CD1c-positive myeloid dendritic cell (primary cell): ENCODE measurements around the gene ANKRD28.
"Not testable (repeated sequence)": the region's sequence is repeated elsewhere in the genome, so short reads cannot be mapped to it uniquely, and the experiment has no call there.

Source experiments
- DNase-seq: peaks from one replicate; pipeline ENCODE4 v3.0.0-alpha.2; 2016; ENCODE audit errors: extremely low spot score

The ANKRD28 gene

GRCh38 chr3:15771444-15771843, 26.3 kb downstream of the ANKRD28 start:
- no peak for DNase-seq

DNA sequence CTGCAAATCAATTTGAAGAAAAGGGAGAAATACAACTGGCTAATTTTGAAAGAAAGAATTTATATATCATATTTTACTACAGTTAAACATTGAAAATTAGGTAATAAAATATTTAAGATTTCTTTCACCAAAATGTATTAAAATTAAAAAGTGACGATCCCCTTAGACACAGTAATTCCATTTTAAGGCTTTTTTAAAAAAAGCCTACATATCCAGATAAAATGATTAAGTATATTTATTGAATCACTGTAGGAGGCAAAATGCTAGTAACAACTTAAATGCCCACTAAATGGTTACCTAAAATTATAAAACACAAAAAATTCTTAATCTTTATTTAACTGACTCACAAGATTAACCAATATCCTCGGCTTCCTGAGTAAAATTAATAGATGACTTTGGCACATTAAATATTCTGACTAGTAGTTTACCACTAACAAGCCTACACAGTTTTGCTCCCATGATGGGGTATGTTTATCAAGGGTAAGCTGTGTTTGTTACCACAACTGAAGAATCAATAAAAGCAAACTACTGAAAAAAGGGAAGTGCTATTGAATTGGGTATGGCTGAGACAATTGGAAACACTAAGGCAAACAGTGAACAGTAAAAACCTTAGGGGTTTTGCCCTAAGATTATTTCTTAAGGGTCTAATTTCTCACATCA, 28.4 kb downstream of the ANKRD28 start:
- peak; percentile 5 for DNase-seq

DNA sequence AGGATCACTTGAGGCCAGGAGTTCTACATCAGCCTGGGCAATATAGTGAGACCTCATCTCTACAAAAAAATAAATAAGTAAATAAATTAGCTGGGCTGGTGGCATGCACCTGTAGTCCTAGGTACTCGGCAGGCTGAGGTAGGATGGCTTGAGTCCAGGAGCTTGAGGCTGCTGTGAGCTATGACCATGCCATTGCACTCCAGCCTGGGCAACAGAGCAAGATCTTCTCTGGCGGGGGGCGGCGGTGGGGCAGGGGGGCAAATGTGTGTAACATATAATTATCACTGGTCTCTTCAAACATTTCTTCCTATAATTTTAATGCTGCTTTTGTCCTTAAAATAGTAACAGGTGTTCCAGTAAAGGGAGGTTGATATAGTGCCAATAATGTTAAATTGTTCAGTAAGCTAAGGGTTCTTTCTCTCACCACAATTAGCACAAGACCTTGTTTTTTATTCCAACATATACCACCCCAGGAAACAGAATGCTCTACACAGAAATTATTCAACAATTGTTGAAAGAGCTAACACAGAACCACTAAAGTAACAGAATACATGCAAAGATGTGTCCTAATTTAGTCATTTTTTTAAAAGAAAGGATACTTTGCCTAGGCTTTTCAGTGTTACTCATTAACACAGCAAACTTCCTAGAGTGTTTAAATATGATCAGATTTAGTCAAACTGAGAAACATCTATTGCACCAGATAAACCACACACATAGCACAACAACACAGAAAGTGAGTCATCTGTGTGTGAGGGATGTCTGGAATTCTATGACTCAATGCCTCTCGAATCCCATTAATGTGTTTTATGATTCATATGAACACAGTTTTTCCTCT, 29.1 kb downstream of the ANKRD28 start:
- DNase-seq: peak; percentile 63

- no peak for DNase-seq
Observed at GRCh38 chr3:15766406-15766805, 31.4 kb downstream of the ANKRD28 start.

DNA sequence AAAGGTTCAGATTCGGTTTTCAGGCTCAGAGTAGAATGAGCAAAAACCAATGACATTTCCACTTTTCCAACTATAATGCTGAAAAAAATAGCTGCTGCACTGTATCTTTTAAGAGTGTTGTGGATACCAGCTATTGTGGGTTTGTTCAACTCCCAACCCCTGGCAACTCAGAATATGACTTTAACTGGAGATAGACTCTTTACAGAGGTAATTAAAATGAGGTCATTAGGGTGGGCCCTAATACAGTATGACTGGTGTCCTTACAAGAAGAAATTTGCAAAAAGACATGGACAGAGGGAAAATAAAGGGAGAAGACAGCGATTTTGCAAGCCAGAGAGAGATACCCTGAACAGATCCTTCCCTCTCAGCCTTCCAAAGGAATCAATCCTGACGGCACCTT, 39.5 kb downstream of the ANKRD28 start:
- no peak for DNase-seq

DNA sequence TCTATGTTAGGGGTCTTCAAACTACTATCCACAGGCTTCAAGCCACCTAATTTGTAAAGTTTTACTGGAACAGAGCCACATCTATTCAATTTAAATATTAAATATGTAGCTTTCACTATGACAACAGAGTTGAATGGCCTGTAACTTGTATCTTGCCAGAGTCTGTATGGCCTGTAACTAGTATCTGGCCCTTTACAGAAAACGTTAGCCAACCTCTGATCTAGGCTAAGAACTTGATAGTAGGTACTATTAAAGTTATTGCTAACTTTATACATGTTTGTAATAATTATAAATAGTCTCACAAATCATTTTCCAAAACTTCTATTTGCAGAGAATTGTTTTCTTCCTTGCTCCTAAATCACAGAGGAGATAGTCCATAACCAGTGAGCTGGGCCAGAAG, 40.0 kb downstream of the ANKRD28 start:
- no peak for DNase-seq

DNA sequence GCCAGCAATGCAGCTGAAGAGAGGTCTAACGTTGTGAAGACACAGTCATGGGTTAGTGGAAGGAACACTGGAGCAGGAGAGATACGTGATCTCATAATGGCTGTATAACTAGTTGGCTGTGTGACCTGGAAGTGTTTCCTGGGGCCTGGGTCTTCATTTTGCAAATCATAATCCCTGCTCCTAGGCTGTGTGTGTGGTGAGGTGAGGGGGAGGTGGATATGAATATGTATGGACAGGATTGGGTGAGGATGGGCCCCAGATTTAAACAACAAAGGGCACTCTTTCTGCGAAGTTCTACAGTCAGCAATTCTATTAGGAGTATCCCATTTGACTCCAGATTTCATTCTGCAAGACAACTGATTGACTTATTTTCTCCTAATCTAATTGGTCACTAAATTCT, 41.3 kb downstream of the ANKRD28 start:
- no peak for DNase-seq

DNA sequence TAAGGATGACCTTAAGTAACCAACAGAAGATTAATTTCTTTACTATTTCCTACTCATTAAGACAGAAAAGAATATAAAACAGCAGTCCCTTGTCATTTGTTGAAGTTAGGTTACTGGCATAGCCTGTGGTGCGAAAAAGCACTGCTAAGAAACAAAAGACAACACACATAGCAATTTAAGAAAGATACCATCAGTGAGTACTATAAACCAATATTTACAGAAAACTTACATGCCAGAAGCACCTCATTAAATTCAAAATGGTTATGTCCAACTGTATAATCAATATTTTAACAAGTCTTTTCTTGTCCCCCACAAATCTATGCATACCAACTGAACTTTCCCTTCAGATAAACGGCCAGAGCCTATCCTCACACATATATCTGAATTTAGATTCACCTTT, 42.0 kb downstream of the ANKRD28 start:
- no peak for DNase-seq

DNA sequence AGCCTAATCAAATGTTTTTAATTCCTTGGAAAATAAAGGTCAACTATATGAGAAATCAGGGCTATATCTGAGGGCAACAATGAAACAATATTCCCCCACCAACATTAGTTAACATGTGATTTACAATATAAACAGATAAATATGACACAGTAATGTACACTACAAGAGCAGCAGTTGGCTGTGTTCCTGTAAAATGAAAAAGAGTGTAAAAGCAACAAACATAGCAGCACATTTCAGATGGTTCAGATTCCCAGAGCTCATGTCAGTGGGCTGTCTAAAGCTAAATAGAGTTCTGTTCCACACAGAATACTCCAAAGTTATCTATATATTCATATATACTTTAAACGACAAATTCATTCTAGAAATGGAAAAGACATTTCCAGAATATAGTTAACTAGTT, 42.6 kb downstream of the ANKRD28 start:
- no peak for DNase-seq

DNA sequence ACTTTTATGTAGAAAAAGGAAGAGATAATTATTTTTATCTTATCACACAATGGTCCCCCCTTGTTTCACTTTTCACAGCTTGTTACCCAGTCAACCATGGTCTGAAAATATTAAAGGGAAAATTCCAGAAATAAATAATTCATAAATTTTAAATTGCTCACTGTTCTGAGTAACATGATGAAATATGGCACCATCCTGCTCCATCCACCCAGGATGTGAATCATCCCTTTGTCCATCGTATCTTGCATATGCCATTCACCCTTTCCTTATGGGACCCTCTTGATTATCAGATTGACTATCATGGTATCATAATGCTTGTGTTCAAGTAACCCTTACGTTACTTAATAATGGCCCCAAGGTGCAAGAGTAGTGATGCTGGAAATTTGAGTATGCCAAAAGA, 43.7 kb downstream of the ANKRD28 start:
- no peak for DNase-seq

DNA sequence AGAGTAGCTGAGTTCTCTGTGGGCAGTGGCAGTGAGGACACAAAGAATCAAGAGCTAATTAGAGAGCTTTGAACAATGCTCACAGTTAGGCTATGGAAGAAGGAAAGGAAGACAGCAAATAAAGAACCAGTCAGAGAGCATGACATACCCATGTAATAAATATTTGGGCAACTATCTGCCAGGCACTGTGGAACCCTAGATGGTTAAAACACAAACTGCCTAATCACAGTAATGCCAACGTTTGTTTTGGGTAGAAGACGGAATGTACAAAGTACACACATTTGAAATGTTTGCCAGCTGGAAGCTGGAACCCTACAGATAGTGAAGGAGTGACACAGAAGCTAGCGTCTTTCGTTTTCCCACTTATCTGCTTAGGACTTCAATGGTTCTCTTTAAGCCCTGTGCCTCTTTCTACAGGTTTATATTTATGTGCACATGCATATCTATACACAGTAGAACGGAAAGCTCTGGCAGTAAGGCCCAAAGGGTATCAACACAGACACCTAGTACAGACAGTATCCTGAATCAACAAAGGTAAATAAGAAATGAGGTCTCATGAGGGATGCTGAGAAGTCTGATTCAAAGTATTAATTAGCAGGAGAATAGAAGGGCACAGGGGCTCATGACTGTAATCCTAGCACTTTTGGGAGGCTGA, 44.6 kb downstream of the ANKRD28 start:
- no peak for DNase-seq

DNA sequence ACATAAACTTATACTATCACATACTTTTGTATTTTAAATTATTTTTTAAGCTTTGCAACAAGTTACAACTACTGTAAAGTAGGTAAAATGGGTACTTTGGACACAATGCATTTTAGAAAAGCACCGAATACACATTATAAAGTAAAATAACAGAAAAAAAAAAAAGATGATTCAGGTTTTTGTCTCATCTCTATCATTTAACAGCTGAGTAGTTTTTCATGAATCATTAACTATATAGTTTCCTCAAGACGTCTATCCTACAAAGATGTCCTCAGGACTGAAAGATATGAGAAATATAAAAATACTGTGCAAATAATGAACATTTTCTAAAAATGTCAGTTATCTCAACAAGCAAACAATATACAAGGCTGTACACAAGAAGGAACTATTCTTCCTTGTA, 46.9 kb downstream of the ANKRD28 start:
- no peak for DNase-seq

GRCh38 chr3:15750143-15750542, 47.6 kb downstream of the ANKRD28 start:
- no peak for DNase-seq

GRCh38 chr3:15745896-15746295, 51.9 kb downstream of the ANKRD28 start:
- not testable (repeated sequence) for DNase-seq

DNA sequence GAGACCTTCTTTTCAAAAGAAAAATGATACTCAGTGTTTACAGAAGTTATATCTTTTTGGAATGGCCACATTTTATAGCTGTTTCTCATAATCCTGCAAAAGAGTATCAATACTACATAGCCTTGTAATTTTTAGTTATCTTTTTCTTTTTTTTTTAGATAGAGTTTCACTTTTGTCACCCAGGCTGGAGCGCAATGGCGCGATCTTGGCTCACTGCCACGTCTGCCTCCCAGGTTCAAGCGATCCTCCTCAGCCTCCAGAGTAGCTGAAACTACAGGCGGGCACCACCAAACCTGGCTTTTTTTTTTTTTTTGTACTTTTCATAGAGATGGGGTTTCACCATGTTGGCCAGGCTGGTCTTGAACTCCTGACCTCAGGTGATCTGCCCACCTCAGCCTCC, 53.6 kb downstream of the ANKRD28 start:
- DNase-seq: no peak

GRCh38 chr3:15743587-15744009, 54.2 kb downstream of the ANKRD28 start:
- DNase-seq: no peak

GRCh38 chr3:15742236-15742635, 55.5 kb downstream of the ANKRD28 start:
- not testable (repeated sequence) for DNase-seq

DNA sequence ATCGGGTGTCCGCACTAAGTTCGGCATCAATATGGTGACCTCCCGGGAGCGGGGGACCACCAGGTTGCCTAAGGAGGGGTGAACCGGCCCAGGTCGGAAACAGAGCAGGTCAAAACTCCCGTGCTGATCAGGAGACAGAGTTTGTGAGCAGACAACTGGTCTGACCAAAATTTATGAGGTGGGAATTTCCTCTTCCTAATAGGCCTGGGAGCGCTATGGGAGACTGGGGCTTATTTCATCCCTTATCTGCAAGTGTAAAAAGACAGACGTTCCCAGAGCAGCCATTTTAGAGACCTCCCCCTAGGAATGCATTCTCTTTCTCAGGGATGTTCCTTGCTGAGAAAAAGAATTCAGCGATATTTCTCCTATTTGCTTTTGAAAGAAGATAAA, 59.2 kb downstream of the ANKRD28 start:
- DNase-seq: not testable (repeated sequence)

DNA sequence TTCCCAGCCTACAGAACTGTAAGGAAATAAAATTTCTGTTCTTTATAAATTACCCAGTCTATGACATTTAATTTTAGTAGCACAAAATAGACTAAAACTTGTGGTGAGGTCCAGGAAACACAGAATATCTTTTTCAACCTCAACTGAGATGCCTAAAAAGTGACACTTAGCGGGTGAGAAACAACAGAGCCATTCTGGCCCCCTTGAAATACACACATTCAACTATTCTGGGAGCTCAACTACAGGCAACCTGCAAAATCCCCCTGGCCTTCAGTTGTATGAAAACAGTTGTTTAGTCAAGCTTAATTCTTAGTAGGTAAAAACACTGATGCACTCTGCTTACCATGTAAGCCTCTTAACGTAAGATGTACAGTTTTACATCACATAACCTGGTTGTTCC, 66.8 kb downstream of the ANKRD28 start:
- DNase-seq: no peak

DNA sequence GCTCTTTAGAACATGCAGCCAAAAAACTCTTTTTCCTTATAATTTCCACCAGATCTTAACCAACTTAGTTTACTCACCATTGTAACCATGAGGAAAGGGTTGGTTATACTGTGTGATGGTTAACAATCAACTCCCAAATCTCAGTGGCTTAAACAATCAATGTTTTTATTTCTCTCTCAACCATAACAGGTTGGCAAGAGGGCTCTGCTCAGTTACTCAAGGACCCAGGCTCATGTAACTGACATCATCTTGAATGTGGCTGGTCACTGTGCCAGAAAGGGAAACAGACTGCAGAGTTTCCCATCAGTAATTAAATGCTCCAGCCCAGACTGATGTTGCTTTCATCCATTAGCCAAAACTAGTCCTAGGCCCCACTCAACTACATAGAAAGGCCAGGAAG, 69.0 kb downstream of the ANKRD28 start:
- DNase-seq: no peak

GRCh38 chr3:15726881-15727280, 70.9 kb downstream of the ANKRD28 start:
- no peak for DNase-seq

- no peak for DNase-seq
Observed at GRCh38 chr3:15726043-15726442, 71.7 kb downstream of the ANKRD28 start.

GRCh38 chr3:15724446-15724845, 73.3 kb downstream of the ANKRD28 start:
- DNase-seq: no peak
